A673 (cell line): Measurements from ENCODE around the gene ADAT3. TPM values are rescaled to one million over a fixed set of nuclear protein-coding genes. Genes with fewer than 3 reads are reported as not detected.
"Not testable (repeated sequence)": the region's sequence is repeated elsewhere in the genome, so short reads cannot be mapped to it uniquely, and the experiment has no call there.

Experiments
- BruUV-seq: library from RNA; stranded (reverse); fragments of 400-500 nt; replicated peaks from 2 replicates; lab custom pipeline; 2021; lab: Mats Ljungman, UMichigan
- CTCF ChIA-PET: fragments of 300-600 bp; sonication (Branson Sonifier 250); formaldehyde crosslinking; loops from one replicate; lab custom pipeline; 2022; ENCODE audit warnings: antibody characterized with exemption; lab: Charles Lee
- POLR2A ChIA-PET: fragments of 300-600 bp; sonication (Branson Sonifier 250); formaldehyde crosslinking; loops from one replicate; lab custom pipeline; 2022; ENCODE audit warnings: antibody characterized with exemption; ENCODE audit not compliant: low non-redundant PET; lab: Charles Lee
- DNase-seq: peaks from one replicate; pipeline ENCODE4 v3.0.0-alpha.2; 2015; ENCODE audit warnings: low spot score
- H3K27ac ChIP-seq: fragments of 200-600 bp; sonication (generic); 2 replicates; pipeline ENCODE4 v1.5.1; 2016; ENCODE audit warnings: mixed run types, low read depth, mild to moderate bottlenecking, mixed read lengths, antibody characterized with exemption, low read length; ENCODE audit not compliant: poor library complexity, severe bottlenecking
- H3K27me3 ChIP-seq: fragments of 200-600 bp; sonication (generic); replicated peaks from 2 replicates; pipeline ENCODE4 v1.6.1; 2017; ENCODE audit warnings: mixed run types, low read depth, mild to moderate bottlenecking, mixed read lengths, antibody characterized with exemption, low read length; ENCODE audit not compliant: insufficient read depth, poor library complexity
- H3K36me3 ChIP-seq: fragments of 200-600 bp; sonication (generic); 2 replicates; pipeline ENCODE4 v1.6.1; 2016; ENCODE audit warnings: mixed run types, mild to moderate bottlenecking, mixed read lengths, antibody characterized with exemption, low read length; ENCODE audit not compliant: insufficient read depth, poor library complexity, severe bottlenecking
- H3K4me1 ChIP-seq: fragments of 200-600 bp; sonication (generic); 2 replicates; pipeline ENCODE4 v1.6.1; 2017; ENCODE audit warnings: mixed run types, mild to moderate bottlenecking, mixed read lengths, antibody characterized with exemption, low read length; ENCODE audit not compliant: insufficient read depth, poor library complexity, severe bottlenecking
- H3K4me3 ChIP-seq: fragments of 200-600 bp; sonication (generic); 2 replicates; pipeline ENCODE4 v1.5.1; 2016; ENCODE audit warnings: low read depth, mixed run types, mild to moderate bottlenecking, mixed read lengths, low read length; ENCODE audit not compliant: poor library complexity, severe bottlenecking
- H3K9me3 ChIP-seq: fragments of 200-600 bp; sonication (generic); 2 replicates; pipeline ENCODE4 v1.6.1; 2016; ENCODE audit warnings: mixed run types, low read depth, mild to moderate bottlenecking, mixed read lengths, antibody characterized with exemption, low read length; ENCODE audit not compliant: poor library complexity, severe bottlenecking
- CTCF ChIP-seq: fragments of 300-800, 200-600 bp; sonication (generic); conservative IDR thresholded peaks from 2 replicates; pipeline ENCODE4 v1.5.1; 2017; ENCODE audit warnings: low read depth, mild to moderate bottlenecking, antibody characterized with exemption, low read length, moderate library complexity, mixed read lengths
- EZH2 ChIP-seq: fragments of 200-600 bp; sonication (generic); IDR thresholded peaks from 2 replicates; pipeline ENCODE4 v1.6.1; 2017; ENCODE audit warnings: borderline replicate concordance, low read depth, mild to moderate bottlenecking, mixed read lengths, antibody characterized with exemption, low read length; ENCODE audit not compliant: poor library complexity, severe bottlenecking
- intact Hi-C: fragments of 100-400 bp; cut with micrococcal nuclease; formaldehyde crosslinking; loops from one replicate; pipeline ENCODE4 v1.10.0; 2022; ENCODE audit not compliant: unreplicated experiment
- total RNA-seq: library from RNA; stranded (reverse); gene quantifications from 2 replicates; pipeline ENCODE4 v1.2.3, GENCODE V29; 2021

ADAT3 gene
- total RNA-seq, 1 experiment from 2014 or later, result 18.0 TPM

- no peak for DNase-seq
- intact Hi-C loops, result no loop called here
- H3K27ac ChIP-seq, result no peak overlapping the region
- H3K4me1 ChIP-seq, result peaks cover 12% of the 10 kb centered on the region
- ChIA-PET POLR2A (no interaction called here), CTCF (no interaction called here)
- no peaks in the 10 kb centered on the region for H3K27me3 ChIP-seq
- H3K9me3 ChIP-seq, result no peaks in the 10 kb centered on the region
- H3K4me3 ChIP-seq, result no peak overlapping the region
- no TSS peak for BruUV-seq
- H3K36me3 ChIP-seq, result no peaks in the 10 kb centered on the region
- no peak for TF ChIP-seq CTCF
- TF ChIP-seq EZH2, result no peak
Observed at GRCh38 chr19:1880611-1881392, 24.4 kb upstream of the ADAT3 start.

GRCh38 chr19:1881393-1882088 is 23.7 kb upstream of the ADAT3 start:
- H3K4me3 ChIP-seq, DNase-seq, H3K27me3 ChIP-seq, H3K27ac ChIP-seq, H3K36me3 ChIP-seq, H3K4me1 ChIP-seq, POLR2A ChIA-PET, BruUV-seq, CTCF ChIA-PET, H3K9me3 ChIP-seq, intact Hi-C loops: not testable (repeated sequence)

- Histone ChIP-seq H3K9me3 (no peaks in the 10 kb centered on the region), H3K27me3 (no peaks in the 10 kb centered on the region), H3K4me1 (peaks cover 7% of the 10 kb centered on the region), H3K27ac (peak overlapping the region; percentile 18), H3K4me3 (no peak overlapping the region), H3K36me3 (no peaks in the 10 kb centered on the region)
- TF ChIP-seq CTCF (no peak), EZH2 (no peak)
- intact Hi-C loops, result no loop called here
- DNase-seq, result no peak
- ChIA-PET POLR2A (no interaction called here), CTCF (no interaction called here)
- no TSS peak for BruUV-seq
Observed at GRCh38 chr19:1882089-1882785, 23.0 kb upstream of the ADAT3 start.
